ENCODE results near the gene NRG2. TPM values are rescaled to one million over a fixed set of nuclear protein-coding genes. Genes with fewer than 3 reads are reported as not detected.

The NRG2 gene
- total and polyA plus RNA-seq, 2 of the 8 experiments (the other 6 are each of a cell fraction or from before 2014, with no cell fraction given) = 0.27 to 0.54 TPM

- DNase-seq (ENCODE audit: low read depth in 1 of 2, low spot score in 2 of 2) = no peak
- Histone ChIP-seq H2AK5ac (ENCODE audit: low read depth, low read length) (no peak overlapping the region), H2BK5ac (ENCODE audit: low read depth, low read length) (no peak overlapping the region), H3K4me1 (replicated peaks in 1 of 4; ENCODE audit: control insufficient read depth in 3 of 4, insufficient read depth in 4 of 4, low read length in 3 of 4) (no peaks in the 10 kb centered on the region), H3K36me3 (ENCODE audit: control insufficient read depth in 2 of 4, insufficient read depth in 4 of 4, low read length in 3 of 4) (no peaks in the 10 kb centered on the region), H2BK12ac (ENCODE audit: low read depth, low read length) (no peak overlapping the region), H3K79me1 (ENCODE audit: low read depth, low read length) (no peaks in the 10 kb centered on the region), H3K23me2 (ENCODE audit: low read depth, low read length) (no peaks in the 10 kb centered on the region), H2BK15ac (ENCODE audit: low read length) (no peak overlapping the region), H3K18ac (ENCODE audit: extremely low read depth, low read length) (no peak overlapping the region), H3K9ac (replicated peaks in 1 of 4; ENCODE audit: extremely low read depth in 1 of 4, low read depth in 3 of 4, low read length in 3 of 4) (no peak overlapping the region), H4K91ac (replicated peaks; ENCODE audit: insufficient read length, low read length) (no peak overlapping the region), H3K4me2 (ENCODE audit: insufficient read depth in 1 of 2, low read depth in 2 of 2, low read length in 2 of 2) (no peak overlapping the region), H3K56ac (replicated peaks; ENCODE audit: insufficient read length, low read depth, low read length) (no peak overlapping the region), H3K4ac (replicated peaks; ENCODE audit: insufficient read length, low read depth, low read length) (no peak overlapping the region), H2AFZ (ENCODE audit: low read length) (no peak overlapping the region), H3K79me2 (ENCODE audit: control insufficient read depth in 1 of 2, insufficient read depth in 2 of 2, low read length in 2 of 2) (no peaks in the 10 kb centered on the region), H3K27me3 (replicated peaks in 1 of 4; ENCODE audit: control insufficient read depth in 3 of 4, extremely low read depth in 1 of 4, insufficient read depth in 3 of 4, low read length in 3 of 4) (peaks cover 0 to 2% (median 0%) of the 10 kb centered on the region in 4 experiments; a peak in 4 of 7 replicates), H3K23ac (ENCODE audit: insufficient read length) (no peak overlapping the region), H2BK120ac (replicated peaks; ENCODE audit: low read depth, low read length) (no peak overlapping the region), H2BK20ac (ENCODE audit: low read length) (no peak overlapping the region), H4K20me1 (replicated peaks in 1 of 2; ENCODE audit: control insufficient read depth in 1 of 2, insufficient read depth in 2 of 2, low read length in 2 of 2) (no peaks in the 10 kb centered on the region), H3K9me3 (ENCODE audit: insufficient read depth in 2 of 2, low read depth in 1 of 2, low read length in 1 of 2) (no peaks in the 10 kb centered on the region), H3K27ac (ENCODE audit: low read depth, low read length) (no peak overlapping the region), H3K14ac (ENCODE audit: insufficient read length) (no peak overlapping the region), H4K8ac (ENCODE audit: extremely low read depth, insufficient read depth, low read length) (no peak overlapping the region), H3K4me3 (ENCODE audit: extremely low read depth in 1 of 4, insufficient read depth in 2 of 4, low read depth in 3 of 4, low read length in 4 of 4) (no peak overlapping the region), H4K5ac (ENCODE audit: insufficient read length, low read depth, low read length) (no peak overlapping the region)
- 83% methylated on average over 8 of the region's 8 CpGs; no CpG with 5 or more reads in 1 of the 2 experiments for WGBS, 2 experiments (ENCODE audit: extremely low coverage in 1 of 2, insufficient coverage in 1 of 2, insufficient read length in 1 of 2, insufficient replicate concordance in 2 of 2, low coverage in 1 of 2, low lambda C conversion rate in 2 of 2, missing lambda C conversion rate in 1 of 2)
- no peak for TF ChIP-seq SP1 (IDR thresholded peaks at IDR 0.05; ENCODE audit: low read depth, low read length)
- TF ChIP-seq TAF7 (optimal IDR thresholded peaks at IDR 0.05; ENCODE audit: borderline replicate concordance, low read depth, low read length) = no peak
- no peak for TF ChIP-seq FOSL1 (IDR thresholded peaks at IDR 0.05; ENCODE audit: insufficient read depth, low read depth, low read length)
- TF ChIP-seq SIN3A (conservative IDR thresholded peaks at IDR 0.05 in 1 of 2, IDR thresholded peaks at IDR 0.05 in 1 of 2; ENCODE audit: low read depth in 1 of 2, low read length in 2 of 2) = no peak
- ChIA-PET POLR2A (ENCODE audit: partially characterized antibody) (no interaction called here), CTCF (ENCODE audit: partially characterized antibody) (no interaction called here)
- FAIRE-seq = no peak
Measured at GRCh38 chr5:139828207-139828895, 214.7 kb downstream of the NRG2 start.

Data from H1 (cell line).